RWPE2 (cell line): ENCODE results near the gene CACNA1H.

Experiments
- ATAC-seq: fragments of 200-7000 bp; cut with Tn5 transposase; 3 replicates; pipeline ENCODE4 v1.9.1; 2021; ENCODE audit warnings: low read depth
- DNase-seq: peaks from one replicate; pipeline ENCODE4 v3.0.0-alpha.2; 2020; ENCODE audit warnings: low spot score
- H3K27ac ChIP-seq: fragments of 450-650 bp; 2 replicates; pipeline ENCODE4 v1.5.1; 2017; ENCODE audit warnings: mild to moderate bottlenecking; ENCODE audit not compliant: poor library complexity, severe bottlenecking
- H3K27me3 ChIP-seq: fragments of 250-450 bp; sonication (Bioruptor Pico); 2 replicates; pipeline ENCODE4 v1.5.1; 2021; ENCODE audit warnings: mild to moderate bottlenecking, moderate library complexity; ENCODE audit not compliant: insufficient read depth, poor library complexity, severe bottlenecking
- H3K36me3 ChIP-seq: fragments of 250-450 bp; sonication (Bioruptor Pico); 2 replicates; pipeline ENCODE4 v1.5.1; 2020; ENCODE audit warnings: low read depth, mild to moderate bottlenecking, moderate library complexity
- H3K4me1 ChIP-seq: fragments of 250-450 bp; sonication (Bioruptor Pico); 2 replicates; pipeline ENCODE4 v1.5.1; 2021; ENCODE audit warnings: mild to moderate bottlenecking, moderate library complexity; ENCODE audit not compliant: insufficient read depth, poor library complexity, severe bottlenecking
- H3K4me3 ChIP-seq: fragments of 250-450 bp; sonication (Bioruptor Pico); 2 replicates; pipeline ENCODE4 v1.5.1; 2021; ENCODE audit warnings: mild to moderate bottlenecking, moderate library complexity; ENCODE audit not compliant: severe bottlenecking
- H3K9me3 ChIP-seq: fragments of 250-450 bp; sonication (Bioruptor Pico); 2 replicates; pipeline ENCODE4 v1.5.1; 2021; ENCODE audit warnings: mild to moderate bottlenecking, moderate library complexity; ENCODE audit not compliant: severe bottlenecking
- CTCF ChIP-seq: fragments of 450-650 bp; IDR thresholded peaks from one replicate; pipeline ENCODE4 v1.5.1; 2017; ENCODE audit warnings: mild to moderate bottlenecking, moderate library complexity; ENCODE audit not compliant: poor library complexity, severe bottlenecking

The CACNA1H gene

GRCh38 chr16:1258906-1259759 lies 106.2 kb downstream of the CACNA1H start:
- Histone ChIP-seq H3K27ac (no peak overlapping the region), H3K9me3 (no peaks in the 10 kb centered on the region), H3K4me3 (no peak overlapping the region), H3K27me3 (peaks cover 33% of the 10 kb centered on the region), H3K4me1 (no peaks in the 10 kb centered on the region), H3K36me3 (no peaks in the 10 kb centered on the region)
- no peak for ATAC-seq
- DNase-seq: peak; percentile 53
- no peak for TF ChIP-seq CTCF

GRCh38 chr16:1259760-1260068 lies 106.8 kb downstream of the CACNA1H start:
- Histone ChIP-seq H3K27me3 (peaks cover 33% of the 10 kb centered on the region), H3K27ac (no peak overlapping the region), H3K9me3 (no peaks in the 10 kb centered on the region), H3K4me3 (no peak overlapping the region), H3K36me3 (no peaks in the 10 kb centered on the region), H3K4me1 (no peaks in the 10 kb centered on the region)
- ATAC-seq: no peak
- TF ChIP-seq CTCF: no peak
- DNase-seq: peak; percentile 42

GRCh38 chr16:1260101-1260680 lies 107.3 kb downstream of the CACNA1H start:
- Histone ChIP-seq H3K36me3 (no peaks in the 10 kb centered on the region), H3K27ac (no peak overlapping the region), H3K4me1 (no peaks in the 10 kb centered on the region), H3K9me3 (no peaks in the 10 kb centered on the region), H3K4me3 (no peak overlapping the region), H3K27me3 (peaks cover 33% of the 10 kb centered on the region)
- ATAC-seq (no peak), DNase-seq (no peak)
- no peak for TF ChIP-seq CTCF

- no peaks in the 10 kb centered on the region for H3K4me1 ChIP-seq
- no peaks in the 10 kb centered on the region for H3K9me3 ChIP-seq
- H3K27ac ChIP-seq: no peak overlapping the region
- no peaks in the 10 kb centered on the region for H3K36me3 ChIP-seq
- ATAC-seq (no peak; the same call in 2 of the 3 replicates), DNase-seq (peak; percentile 71)
- H3K4me3 ChIP-seq: no peak overlapping the region
- H3K27me3 ChIP-seq: peaks cover 33% of the 10 kb centered on the region
- TF ChIP-seq CTCF: no peak
These were observed 108.4 kb downstream of the CACNA1H start for GRCh38 chr16:1261131-1261892.
